HG03354 (cell line): ENCODE measurements around the gene ROCK2.
"Not testable (repeated sequence)": the region's sequence is repeated elsewhere in the genome, so short reads cannot be mapped to it uniquely, and the experiment has no call there.

ENCODE experiments used
- ATAC-seq: cut with Tn5 transposase; IDR thresholded peaks from one replicate; pipeline ENCODE4 v1.9.1; 2021; ENCODE audit warnings: mild to moderate bottlenecking; ENCODE audit not compliant: unreplicated experiment, poor library complexity, severe bottlenecking

ROCK2 gene

DNA sequence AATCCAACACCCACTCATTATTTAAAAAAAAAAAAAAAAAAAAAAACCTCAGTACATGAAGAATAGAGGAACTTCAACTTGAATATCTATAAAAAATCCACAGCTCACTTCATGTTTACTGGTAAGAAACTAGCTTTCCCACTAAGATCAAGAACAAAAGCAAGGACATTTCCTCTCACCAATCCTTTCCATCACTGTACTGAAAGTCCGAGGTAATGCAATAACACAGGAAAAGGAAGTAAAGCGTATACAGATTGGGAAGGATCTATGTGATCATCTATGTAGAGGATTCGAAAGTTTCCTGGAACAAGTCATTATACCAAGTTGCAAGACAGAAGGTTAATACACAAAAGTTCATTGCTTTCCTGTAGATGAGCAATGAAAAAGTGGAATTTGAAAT lies 63.2 kb downstream of the ROCK2 start:
- no peak for ATAC-seq

DNA sequence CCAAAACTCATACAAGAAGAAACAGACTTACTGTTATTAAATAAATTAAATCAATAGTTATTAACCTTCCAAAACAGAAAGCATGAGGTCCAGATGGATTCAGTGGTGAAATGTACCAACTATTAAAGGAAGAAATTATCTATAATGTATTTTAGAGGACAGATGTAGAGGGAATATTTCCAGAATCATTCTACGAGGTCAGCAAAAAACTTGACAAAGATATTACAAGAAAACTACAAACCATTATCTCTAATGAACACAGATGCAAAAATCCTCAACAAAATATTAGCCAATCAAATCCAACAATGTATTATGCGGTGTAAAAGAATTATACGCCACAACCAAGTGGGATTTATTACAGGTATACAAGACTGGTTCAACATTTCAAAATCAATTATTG lies 63.7 kb downstream of the ROCK2 start:
- ATAC-seq, result no peak

GRCh38 chr2:11279398-11279797 lies 65.0 kb downstream of the ROCK2 start:
- no peak for ATAC-seq

GRCh38 chr2:11278219-11278618 lies 66.2 kb downstream of the ROCK2 start:
- ATAC-seq, result no peak

DNA sequence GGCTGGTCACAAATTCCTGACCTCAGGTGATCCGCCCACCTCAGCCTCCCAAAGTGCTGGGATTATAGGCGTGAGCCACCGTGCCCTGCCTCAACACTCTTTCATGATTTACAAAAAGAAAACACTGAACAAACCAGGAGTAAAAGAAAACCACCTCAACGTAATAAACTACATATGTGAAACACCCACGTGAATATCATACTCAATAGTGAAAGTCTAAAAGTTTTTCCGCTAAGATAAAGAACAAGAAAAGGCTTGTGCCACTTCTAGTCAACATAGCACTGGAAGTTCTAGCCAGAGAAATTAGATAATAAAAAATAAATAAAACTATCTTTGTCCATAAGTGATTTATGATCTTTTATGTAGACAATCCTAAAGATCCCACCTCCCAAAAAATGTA lies 68.5 kb downstream of the ROCK2 start:
- no peak for ATAC-seq

DNA sequence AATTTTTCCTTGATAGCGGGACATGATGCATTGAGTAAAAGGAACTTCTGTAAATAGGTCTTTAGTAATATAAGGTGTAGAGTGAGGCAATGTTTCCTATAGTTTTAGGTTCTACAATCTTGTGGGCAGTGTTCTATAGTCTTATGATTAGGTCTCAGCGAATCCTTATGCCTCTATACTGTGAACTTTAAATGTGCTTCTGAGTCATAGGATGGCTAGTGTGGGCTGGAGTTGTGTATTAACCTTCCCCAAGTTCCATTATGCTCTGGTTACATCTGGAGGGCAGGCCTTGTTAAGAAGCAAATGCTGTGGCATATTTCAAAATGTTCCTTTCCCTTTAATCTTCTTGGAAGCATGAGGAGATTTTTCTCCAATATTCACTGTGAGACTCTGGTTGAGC lies 73.5 kb downstream of the ROCK2 start:
- ATAC-seq, result no peak

DNA sequence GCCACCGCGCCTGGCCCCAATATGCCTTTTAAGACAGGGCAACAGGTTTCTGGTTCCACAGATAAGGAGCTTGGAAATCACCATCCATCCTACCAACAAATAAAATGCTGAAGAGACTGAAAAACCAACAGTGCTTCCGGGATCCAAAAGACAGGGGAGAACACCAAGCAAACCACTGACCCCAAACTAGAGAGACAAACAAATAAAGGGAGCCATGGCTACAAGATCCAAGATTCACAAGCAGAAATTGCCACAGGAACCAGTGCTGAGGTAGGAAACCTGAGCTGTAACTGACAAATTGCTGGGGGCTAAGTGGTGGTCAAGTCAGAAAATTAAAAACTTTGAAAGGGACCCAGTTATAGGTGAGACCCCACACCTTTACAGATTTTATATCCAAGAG lies 76.5 kb downstream of the ROCK2 start:
- no peak for ATAC-seq

GRCh38 chr2:11264818-11265217 lies 79.6 kb downstream of the ROCK2 start:
- ATAC-seq, result no peak

DNA sequence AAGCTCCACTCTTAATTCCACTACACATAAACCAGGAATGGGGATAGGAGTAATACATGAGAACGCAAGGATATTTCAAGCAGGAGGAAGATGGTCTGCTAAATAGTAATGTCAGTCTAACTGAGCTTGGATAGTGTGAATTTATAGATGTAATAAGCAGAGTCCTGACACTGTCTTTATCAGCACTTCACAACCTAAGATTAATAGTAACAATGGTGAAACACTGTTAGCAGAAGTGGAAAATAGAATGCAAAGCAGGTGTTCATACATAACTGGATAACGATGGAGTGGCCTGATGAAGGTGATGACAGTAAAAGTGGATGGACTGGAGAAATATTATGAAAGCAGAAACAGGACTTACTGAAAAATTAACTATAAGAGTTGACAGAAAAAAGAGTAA lies 80.4 kb downstream of the ROCK2 start:
- ATAC-seq, result no peak

DNA sequence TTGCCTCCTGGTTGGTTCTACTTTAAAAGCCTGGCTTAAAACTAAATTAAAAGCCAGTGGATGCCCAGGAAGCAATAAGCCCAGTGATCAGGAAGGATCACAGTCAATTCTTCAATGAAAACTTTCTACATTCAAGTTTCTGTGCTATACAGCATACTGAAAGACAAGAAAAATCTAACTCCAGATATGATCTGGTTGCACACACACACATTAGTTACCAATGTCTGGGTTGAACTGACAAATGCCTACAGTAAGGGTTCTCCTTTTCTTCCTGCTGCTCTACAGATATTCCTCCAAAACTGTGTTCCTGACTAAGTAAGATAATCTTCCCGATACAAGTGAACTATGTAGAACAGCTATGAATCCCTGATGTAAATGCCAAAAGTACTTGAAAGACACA lies 81.3 kb downstream of the ROCK2 start:
- no peak for ATAC-seq

DNA sequence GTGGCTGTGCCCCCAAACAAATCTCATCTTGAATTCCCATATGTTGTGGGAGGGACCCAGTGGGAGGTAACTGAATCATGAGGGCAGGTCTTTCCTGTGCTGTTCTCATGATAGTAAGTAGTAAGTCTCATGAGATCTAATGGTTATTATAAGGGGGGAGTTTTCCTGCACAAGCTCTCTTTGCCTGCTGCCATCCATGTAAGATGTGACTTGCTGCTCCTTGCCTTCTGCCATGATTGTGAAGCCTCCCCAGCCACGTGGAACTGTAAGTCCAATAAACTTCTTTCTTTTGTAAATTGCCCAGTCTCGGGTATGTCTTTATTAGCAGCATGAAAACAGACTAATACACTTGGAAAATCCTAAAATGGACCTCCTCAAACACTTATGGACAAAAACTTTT lies 82.0 kb downstream of the ROCK2 start:
- not testable (repeated sequence) for ATAC-seq

DNA sequence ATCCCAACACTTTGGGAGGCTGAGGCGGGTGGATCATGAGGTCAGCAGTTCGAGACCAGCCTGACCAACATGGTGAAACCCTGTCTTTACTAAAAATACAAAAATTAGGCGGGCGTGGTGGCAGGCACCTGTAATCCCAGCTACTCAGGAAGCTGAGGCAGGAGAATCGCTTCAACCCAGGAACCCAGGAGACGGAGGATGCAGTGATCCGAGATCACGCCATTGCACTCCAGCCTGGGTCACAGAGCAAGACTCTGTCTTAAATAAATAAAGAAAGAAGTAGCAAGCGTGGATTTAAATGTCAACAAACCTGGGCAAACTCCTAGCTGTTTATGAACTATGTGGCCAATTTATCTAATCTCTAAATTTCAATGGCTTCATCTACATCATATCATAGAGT lies 82.9 kb downstream of the ROCK2 start:
- not testable (repeated sequence) for ATAC-seq

- ATAC-seq, result no peak
Observed at GRCh38 chr2:11260979-11261378, 83.5 kb downstream of the ROCK2 start.

GRCh38 chr2:11257964-11258363 lies 86.5 kb downstream of the ROCK2 start:
- ATAC-seq, result no peak

- ATAC-seq, result no peak
Observed at GRCh38 chr2:11257078-11257477, 87.4 kb downstream of the ROCK2 start.

GRCh38 chr2:11256166-11256565 lies 88.3 kb downstream of the ROCK2 start:
- no peak for ATAC-seq

- ATAC-seq, result no peak
Observed at GRCh38 chr2:11254100-11254536, 90.3 kb downstream of the ROCK2 start.

DNA sequence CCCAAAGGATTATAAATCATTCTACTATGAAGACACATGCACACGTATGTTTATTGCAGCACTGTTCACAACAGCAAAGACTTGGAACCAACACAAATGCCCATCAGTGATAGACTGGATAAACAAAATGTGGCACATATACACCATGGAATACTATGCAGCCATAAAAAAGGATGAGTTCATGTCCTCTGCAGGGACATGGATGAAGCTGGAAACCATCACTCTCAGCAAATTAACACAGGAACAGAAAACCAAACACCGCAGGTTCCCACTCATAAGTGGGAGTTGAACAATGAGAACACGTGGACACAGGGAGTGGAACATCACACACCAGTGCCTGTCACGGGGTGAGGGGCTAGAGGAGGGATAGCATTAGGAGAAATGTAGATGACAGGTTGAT lies 92.0 kb downstream of the ROCK2 start:
- ATAC-seq, result not testable (repeated sequence)

GRCh38 chr2:11250400-11251196 lies 93.8 kb downstream of the ROCK2 start:
- ATAC-seq, result no peak

DNA sequence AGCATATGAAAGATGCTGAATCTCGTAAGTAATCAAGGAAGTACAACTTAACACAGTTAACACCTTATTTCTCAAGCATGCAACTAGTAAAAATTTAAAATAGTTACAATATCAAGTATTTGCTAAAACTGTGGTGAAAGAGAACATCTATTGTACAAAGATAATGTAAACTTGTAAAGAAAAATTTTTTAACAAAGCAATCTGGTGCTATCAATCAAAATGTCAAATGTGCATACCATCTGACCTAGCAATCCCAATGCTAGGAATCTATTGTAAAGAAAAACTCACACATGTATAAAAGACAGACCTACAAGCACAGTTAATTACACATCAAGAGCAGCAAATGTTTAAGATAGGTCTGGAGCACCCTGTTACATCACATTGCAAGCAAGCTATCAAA lies 99.1 kb downstream of the ROCK2 start:
- ATAC-seq, result no peak

DNA sequence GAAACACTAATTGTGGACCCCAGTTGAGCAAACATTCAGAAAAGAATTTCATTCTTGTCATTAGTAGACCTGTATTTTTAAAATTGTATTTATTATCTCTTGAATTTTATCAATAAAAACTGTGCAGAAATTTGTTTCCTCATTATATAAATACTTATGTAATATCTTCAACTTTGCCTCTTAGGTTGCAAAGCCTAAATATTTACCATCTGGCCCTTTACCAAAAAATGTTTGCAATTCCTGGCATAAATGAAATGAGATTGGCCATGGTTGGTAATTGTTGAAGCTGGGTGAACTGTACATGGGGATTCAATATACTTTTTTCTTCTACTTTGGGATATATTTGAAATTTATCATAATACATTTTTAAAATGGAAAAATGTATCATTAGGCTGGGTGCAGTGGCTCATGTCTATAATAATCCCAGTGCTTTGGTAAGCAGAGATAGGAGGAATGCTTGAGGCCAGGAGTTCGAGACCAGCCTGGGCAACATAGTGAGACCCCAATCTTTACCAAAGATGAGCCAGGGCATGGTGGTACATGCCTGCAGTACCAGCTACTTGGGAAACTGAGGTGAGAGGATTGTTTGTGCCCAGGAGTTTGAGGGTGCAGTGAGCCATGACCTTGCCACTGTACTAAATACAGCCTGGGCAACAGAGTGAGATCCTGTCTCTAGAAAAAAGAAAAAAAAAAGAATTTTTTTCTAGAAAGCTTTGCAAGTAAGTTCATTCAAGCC lies 100.2 kb downstream of the ROCK2 start:
- no peak for ATAC-seq
